GM18507 (cell line): ENCODE results near the gene PRRG4.
A peak's percentile ranks its signal among the peaks of the same experiment; 100 is the strongest.
"Not testable (repeated sequence)": the region's sequence is repeated elsewhere in the genome, so short reads cannot be mapped to it uniquely, and the experiment has no call there.

Experiments
- DNase-seq: peaks from one replicate; pipeline ENCODE4 v3.0.0; 2011; ENCODE audit warnings: low read depth; ENCODE audit not compliant: insufficient read length; ENCODE audit errors: extremely low spot score
- FAIRE-seq: peaks from 2 replicates; lab custom pipeline; 2011; peaks lifted over from hg19 to GRCh38; lab: Jason Lieb, UNC

PRRG4 gene

GRCh38 chr11:32874132-32874531 lies 44.4 kb downstream of the PRRG4 start:
- FAIRE-seq (no peak), DNase-seq (no peak)

GRCh38 chr11:32881286-32881685 lies 51.6 kb downstream of the PRRG4 start:
- FAIRE-seq (no peak), DNase-seq (no peak)

DNA sequence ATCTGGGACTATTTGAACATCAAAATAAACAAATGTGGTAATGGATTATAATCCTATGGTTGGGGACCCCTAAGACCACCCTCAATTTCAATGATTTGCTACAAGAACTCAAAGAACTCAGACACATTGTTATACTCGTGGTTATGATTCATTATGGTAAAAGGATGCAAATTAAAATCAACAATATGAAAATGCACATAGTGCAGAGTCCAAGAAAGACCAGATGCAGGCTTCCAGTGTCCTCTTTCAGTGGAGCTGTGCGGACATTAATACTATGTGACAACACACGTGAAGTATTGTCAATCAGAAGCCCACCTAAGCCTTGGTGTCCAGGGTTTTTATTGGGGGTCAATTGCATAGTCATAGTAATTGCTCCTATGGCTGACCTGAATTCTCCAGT lies 53.7 kb downstream of the PRRG4 start:
- FAIRE-seq (no peak), DNase-seq (no peak)

- no peak for FAIRE-seq
- DNase-seq = no peak
These were observed 54.3 kb downstream of the PRRG4 start for GRCh38 chr11:32884023-32884422.

- FAIRE-seq (no peak), DNase-seq (no peak)
These were observed 55.1 kb downstream of the PRRG4 start for GRCh38 chr11:32884770-32885384.

- FAIRE-seq = no peak
- DNase-seq = no peak
These were observed 55.8 kb downstream of the PRRG4 start for GRCh38 chr11:32885556-32885955.

DNA sequence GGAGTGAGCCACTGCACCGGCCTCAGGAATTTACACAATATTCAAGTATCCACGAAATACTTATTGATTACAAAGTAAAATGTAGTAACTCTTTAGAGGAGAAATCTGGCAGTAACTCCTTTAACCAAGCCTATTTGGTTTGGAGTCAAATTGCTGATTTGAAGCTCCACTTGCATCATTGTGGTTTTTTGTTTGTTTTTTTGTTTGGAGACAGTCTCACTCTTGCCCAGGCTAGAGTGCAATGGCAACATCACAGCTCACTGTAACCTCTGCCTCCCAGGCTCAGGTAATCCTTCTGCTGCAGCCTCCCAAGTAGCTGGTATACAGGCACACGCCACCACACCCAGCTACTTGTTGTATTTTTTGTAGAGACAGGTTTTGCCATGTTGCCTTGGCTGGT lies 56.5 kb downstream of the PRRG4 start:
- DNase-seq (no peak), FAIRE-seq (no peak)

- not testable (repeated sequence) for FAIRE-seq, DNase-seq
These were observed 58.1 kb downstream of the PRRG4 start for GRCh38 chr11:32887707-32888383.

DNA sequence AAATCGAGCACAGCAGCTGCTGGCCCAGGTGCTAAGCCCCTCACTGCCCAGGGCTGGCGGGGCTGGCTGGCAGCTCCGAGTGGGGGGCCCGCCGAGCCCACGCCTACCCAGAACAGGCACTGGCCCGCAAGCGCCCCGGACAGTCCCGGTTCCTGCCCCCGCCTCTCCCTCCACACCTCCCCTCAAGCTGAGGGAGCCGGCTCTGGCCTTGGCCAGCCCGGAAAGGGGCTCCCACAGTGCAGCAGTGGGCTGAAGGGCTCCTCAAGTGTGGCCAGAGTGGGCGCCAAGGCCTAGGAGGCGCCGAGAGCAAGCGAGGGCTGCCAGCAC lies 58.6 kb downstream of the PRRG4 start:
- FAIRE-seq, DNase-seq: not testable (repeated sequence)

- no peak for FAIRE-seq
These were observed 59.1 kb downstream of the PRRG4 start for GRCh38 chr11:32888805-32889204.

GRCh38 chr11:32890843-32891656 lies 61.3 kb downstream of the PRRG4 start:
- no peak for DNase-seq
- FAIRE-seq = peak; percentile 59

More at GRCh38 chr11:32888805-32889204, 59.1 kb downstream of the PRRG4 start:
- no peak for DNase-seq

DNA sequence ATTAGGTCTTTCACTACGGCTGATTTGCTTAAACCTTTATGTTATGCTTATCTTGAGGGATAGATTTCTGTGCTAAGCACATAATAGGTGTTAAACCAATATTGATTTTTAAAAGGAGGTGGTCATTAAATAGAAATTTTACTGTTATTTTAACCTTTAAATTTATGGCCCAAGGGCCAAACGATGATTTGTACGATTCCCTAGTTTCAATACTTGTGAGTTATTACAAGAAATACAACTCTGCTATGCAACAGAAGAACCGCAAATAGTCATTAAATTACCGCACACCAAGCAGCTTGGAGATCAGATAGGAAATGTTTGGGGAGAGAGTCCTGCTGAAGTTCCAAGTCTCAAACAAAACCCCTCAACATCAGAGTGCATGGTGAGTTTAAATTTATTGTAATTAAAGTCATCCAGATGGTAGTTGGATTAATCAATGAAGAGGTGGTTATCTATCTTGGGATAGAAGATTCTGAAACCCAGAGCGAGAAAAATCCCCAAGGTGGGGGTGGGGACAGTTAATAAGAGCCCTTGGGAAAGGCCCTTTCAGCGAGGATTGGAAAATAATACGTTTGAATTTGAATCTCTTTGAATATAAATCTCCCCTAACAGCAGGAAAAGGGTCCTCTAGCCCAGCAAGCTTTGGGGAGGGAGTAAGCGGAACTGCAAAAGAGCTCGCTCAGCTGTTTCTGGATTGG lies 62.1 kb downstream of the PRRG4 start:
- FAIRE-seq = no peak
- no peak for DNase-seq

DNA sequence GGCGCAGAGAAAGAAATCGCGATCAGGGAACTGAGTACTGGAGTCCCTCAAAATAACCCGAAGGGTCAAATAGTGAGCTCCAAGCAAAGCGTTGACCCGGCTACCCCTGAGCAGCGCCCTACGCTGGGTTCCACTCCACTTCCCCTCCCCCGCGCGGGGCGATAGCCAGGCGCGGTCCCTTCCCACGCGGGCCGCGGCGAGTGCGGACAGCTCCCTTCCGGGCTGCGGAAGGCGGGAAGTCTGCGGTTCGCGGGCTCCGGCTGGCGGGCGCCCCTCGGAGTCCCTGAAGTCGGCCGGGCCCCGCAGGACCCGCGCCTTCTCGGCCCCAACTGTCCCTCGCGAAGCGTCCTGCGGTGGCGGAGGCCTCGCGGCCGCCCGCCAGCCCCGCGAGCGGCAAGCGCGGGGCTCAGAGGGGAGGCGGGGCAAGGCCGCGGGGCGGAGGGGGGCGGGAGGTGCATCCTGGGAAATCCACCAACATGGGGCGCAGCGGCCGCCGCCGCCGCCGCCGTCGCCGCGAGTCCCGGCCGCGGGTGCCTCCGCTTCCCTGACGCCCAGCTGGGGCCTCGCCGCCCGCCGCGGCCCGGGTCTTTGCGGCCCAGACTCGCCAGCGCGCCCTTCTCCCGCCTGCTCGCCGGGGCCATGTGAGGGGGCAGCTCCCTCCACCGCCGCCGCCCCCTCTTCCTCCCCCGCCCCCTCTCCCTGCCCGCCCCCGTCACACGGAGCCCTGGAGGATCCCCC lies 62.8 kb downstream of the PRRG4 start, which contains the start of gene QSER1:
Gene QSER1, plus strand, starts transcription at position 457 of the 738 bp plus-strand sequence. CDS start 315 bp downstream, outside the sequence.
- peak; percentile 67 for FAIRE-seq

DNA sequence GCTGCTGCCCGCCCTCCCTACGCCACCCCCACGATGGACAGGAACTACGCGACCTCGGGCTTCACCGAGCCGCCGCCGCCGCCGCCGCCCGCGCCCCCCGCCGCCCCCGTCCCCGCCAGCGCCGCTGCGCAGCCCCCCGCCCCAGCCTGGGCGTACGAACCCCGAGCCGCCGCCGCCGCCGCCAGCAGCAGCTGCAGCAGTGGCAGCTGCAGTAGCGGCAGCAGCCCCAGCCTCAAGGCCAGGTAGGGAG lies 63.3 kb downstream of the PRRG4 start:
- DNase-seq = no peak

More for the DNA sequence above, 62.8 kb downstream of the PRRG4 start, which contains the start of gene QSER1:
- DNase-seq = peak; percentile 67

GRCh38 chr11:32893343-32894148 lies 63.8 kb downstream of the PRRG4 start:
- DNase-seq (no peak), FAIRE-seq (peak; percentile 45)

More for the DNA sequence above, 63.3 kb downstream of the PRRG4 start:
- FAIRE-seq = no peak

DNA sequence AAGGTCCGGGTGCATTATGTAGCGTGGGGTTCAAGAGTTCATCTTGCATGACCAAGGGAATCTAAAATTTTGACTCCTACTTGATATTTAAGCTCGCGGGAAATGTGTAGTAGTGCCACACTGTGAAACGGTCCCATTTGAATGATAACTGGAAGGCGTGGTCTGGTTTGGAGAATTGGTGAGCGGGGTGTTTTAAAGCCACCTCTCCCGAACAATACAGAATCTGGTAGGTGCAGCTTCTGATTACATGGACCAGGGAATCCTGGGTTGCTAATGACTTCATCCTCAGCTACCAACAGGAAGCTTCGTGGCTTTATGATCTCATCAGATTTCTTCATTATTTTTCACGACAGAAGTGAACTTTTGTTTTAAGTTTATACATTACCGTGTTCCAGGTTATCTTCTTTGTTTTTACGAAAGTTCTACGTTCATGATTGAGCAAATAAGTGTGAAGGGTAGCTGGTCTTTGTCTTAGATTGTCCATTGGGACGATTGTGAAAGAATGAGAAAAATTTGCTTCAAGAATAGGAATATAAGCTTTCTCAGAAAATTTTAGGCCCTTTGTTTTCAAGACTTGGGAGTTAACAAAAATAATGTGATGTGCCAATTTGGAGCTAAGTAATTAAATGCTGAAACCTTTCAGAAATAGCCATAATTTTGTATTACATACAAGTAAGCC lies 64.6 kb downstream of the PRRG4 start:
- FAIRE-seq (peak; percentile 83), DNase-seq (no peak)

DNA sequence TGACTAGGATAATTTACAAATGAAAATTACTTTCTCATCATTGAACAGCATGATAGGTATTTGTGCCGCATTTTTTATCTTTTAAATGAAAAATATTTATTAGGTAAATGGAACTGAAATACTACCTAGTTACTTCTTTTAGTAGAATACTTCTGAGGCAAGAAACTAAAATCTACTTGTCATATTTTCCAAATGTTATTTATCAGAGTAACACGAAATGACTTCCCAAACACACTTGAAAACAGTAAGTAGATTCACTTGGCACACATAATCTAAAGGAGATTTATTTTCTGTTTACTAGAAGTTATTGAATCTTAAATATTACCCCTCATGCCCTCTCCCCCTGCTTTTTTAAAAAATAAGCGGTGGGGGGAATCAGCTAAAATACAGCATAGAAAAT lies 65.2 kb downstream of the PRRG4 start:
- FAIRE-seq = no peak

GRCh38 chr11:32895471-32895870 lies 65.7 kb downstream of the PRRG4 start:
- DNase-seq (no peak), FAIRE-seq (no peak)

More for the DNA sequence above, 65.2 kb downstream of the PRRG4 start:
- no peak for DNase-seq
